DOHH2 (cell line): Measurements from ENCODE around the gene OR4C6.

ENCODE experiments used
- H3F3A ChIP-seq: fragments of 200-600 bp; sonication (generic), shearing (Covaris generic); 2 replicates; pipeline ENCODE4 v1.6.0; 2016; ENCODE audit warnings: antibody characterized with exemption, mild to moderate bottlenecking; ENCODE audit not compliant: control insufficient read depth, insufficient read depth
- H3K27ac ChIP-seq: fragments of 200-600 bp; sonication (generic); 2 replicates; pipeline ENCODE4 v1.5.1; 2014; ENCODE audit warnings: low read depth, mild to moderate bottlenecking, low read length, moderate library complexity
- H3K27me3 ChIP-seq: fragments of 200-600 bp; sonication (generic); 2 replicates; pipeline ENCODE4 v1.6.1; 2014; ENCODE audit warnings: mild to moderate bottlenecking, low read length, mixed read lengths; ENCODE audit not compliant: control insufficient read depth
- H3K36me3 ChIP-seq: fragments of 200-600 bp; sonication (generic); 2 replicates; pipeline ENCODE4 v1.6.1; 2014; ENCODE audit warnings: mild to moderate bottlenecking, low read length, moderate library complexity, mixed read lengths; ENCODE audit not compliant: control insufficient read depth
- H3K4me1 ChIP-seq: fragments of 200-600 bp; sonication (generic); 2 replicates; pipeline ENCODE4 v1.6.1; 2014; ENCODE audit warnings: mild to moderate bottlenecking, low read length, mixed read lengths; ENCODE audit not compliant: control insufficient read depth
- H3K4me2 ChIP-seq: fragments of 200-600 bp; sonication (generic); 2 replicates; pipeline ENCODE4 v1.6.0; 2014; ENCODE audit warnings: mild to moderate bottlenecking, low read length, moderate library complexity
- H3K4me3 ChIP-seq: fragments of 200-600 bp; sonication (generic); 2 replicates; pipeline ENCODE4 v1.5.1; 2014; ENCODE audit warnings: mild to moderate bottlenecking, low read length, mixed read lengths
- H3K79me2 ChIP-seq: fragments of 200-600 bp; sonication (generic); 2 replicates; pipeline ENCODE4 v1.6.1; 2014; ENCODE audit warnings: mild to moderate bottlenecking, low read length, mixed read lengths; ENCODE audit not compliant: control insufficient read depth
- H3K9me2 ChIP-seq: fragments of 200-600 bp; sonication (generic); replicated peaks from 2 replicates; pipeline ENCODE4 v1.6.1; 2014; ENCODE audit warnings: mild to moderate bottlenecking, low read length, mixed read lengths; ENCODE audit not compliant: control insufficient read depth
- H3K9me3 ChIP-seq: fragments of 200-600 bp; sonication (generic); 2 replicates; pipeline ENCODE4 v1.6.1; 2014; ENCODE audit warnings: antibody characterized with exemption, low read length, mixed read lengths; ENCODE audit not compliant: control insufficient read depth, insufficient read depth
- H4K20me1 ChIP-seq: fragments of 200-600 bp; sonication (generic); 2 replicates; pipeline ENCODE4 v1.6.0; 2014; ENCODE audit warnings: low read depth, mild to moderate bottlenecking, antibody characterized with exemption, low read length, moderate library complexity; ENCODE audit not compliant: control insufficient read depth, insufficient read depth
- EZH2phosphoT487 ChIP-seq: fragments of 200-600 bp; sonication (generic); IDR thresholded peaks from 2 replicates; pipeline ENCODE4 v1.6.1; 2017; ENCODE audit warnings: borderline replicate concordance, mild to moderate bottlenecking, antibody characterized with exemption, low read length, moderate library complexity, mixed read lengths
- TF ChIP-seq, protein P1 (sequence below): fragments of 200-600 bp; sonication (generic); IDR thresholded peaks from one replicate; pipeline ENCODE4 v1.5.1; 2014; ENCODE audit warnings: antibody characterized with exemption, mild to moderate bottlenecking, low read depth, low read length; ENCODE audit not compliant: poor library complexity, severe bottlenecking

OR4C6 gene

DNA sequence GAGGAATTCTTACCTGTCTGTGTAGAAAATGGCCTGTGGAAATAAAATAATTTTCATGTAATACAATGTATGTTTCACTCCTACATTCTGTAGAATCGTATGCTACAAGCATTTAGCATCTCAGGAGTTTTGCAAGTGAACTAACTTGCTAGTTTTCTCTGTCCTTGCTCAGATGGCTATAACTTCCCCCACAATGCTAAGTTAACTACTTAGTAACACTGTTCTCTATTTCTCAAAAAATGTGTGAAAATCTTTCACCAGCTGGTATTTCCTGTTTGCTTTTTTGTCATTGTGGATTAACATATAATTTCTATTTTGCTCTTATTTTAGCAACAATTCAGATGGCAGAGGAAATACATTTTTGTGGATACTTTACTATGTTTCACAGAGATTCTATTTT, 9.4 kb upstream of the OR4C6 start:
- TF ChIP-seq, protein P1, sequence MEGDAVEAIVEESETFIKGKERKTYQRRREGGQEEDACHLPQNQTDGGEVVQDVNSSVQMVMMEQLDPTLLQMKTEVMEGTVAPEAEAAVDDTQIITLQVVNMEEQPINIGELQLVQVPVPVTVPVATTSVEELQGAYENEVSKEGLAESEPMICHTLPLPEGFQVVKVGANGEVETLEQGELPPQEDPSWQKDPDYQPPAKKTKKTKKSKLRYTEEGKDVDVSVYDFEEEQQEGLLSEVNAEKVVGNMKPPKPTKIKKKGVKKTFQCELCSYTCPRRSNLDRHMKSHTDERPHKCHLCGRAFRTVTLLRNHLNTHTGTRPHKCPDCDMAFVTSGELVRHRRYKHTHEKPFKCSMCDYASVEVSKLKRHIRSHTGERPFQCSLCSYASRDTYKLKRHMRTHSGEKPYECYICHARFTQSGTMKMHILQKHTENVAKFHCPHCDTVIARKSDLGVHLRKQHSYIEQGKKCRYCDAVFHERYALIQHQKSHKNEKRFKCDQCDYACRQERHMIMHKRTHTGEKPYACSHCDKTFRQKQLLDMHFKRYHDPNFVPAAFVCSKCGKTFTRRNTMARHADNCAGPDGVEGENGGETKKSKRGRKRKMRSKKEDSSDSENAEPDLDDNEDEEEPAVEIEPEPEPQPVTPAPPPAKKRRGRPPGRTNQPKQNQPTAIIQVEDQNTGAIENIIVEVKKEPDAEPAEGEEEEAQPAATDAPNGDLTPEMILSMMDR = no peak
- TF ChIP-seq EZH2phosphoT487 = no peak
- Histone ChIP-seq H3K27ac (no peak overlapping the region), H3K36me3 (no peaks in the 10 kb centered on the region), H3K9me2 (no peaks in the 10 kb centered on the region), H3K27me3 (no peaks in the 10 kb centered on the region), H3K9me3 (no peaks in the 10 kb centered on the region), H3K4me3 (no peak overlapping the region), H3K4me2 (no peak overlapping the region), H3F3A (no peaks in the 10 kb centered on the region), H4K20me1 (no peaks in the 10 kb centered on the region), H3K4me1 (no peaks in the 10 kb centered on the region), H3K79me2 (no peaks in the 10 kb centered on the region)

DNA sequence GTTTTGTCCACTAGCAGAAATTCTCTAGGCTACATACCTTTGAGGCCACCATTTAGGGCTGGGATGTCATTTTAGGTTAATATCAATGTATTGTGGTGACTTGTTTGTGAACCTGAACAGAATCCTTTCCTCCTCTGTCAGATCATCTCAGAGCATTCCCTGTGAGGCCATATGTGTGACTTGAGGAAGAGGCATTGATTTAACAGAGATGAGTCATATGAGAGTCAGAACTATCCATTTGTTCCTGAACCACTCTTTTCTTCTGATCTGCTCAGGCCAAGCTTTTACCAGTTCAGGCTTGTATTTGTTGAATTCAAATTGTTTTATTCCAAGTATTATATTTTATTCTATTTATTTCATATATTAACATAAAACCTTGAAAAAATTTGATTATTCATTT, 6.9 kb upstream of the OR4C6 start:
- H4K20me1 ChIP-seq = no peaks in the 10 kb centered on the region
- no peak overlapping the region for H3K4me3 ChIP-seq
- no peaks in the 10 kb centered on the region for H3K9me3 ChIP-seq
- no peaks in the 10 kb centered on the region for H3K9me2 ChIP-seq
- H3F3A ChIP-seq = no peaks in the 10 kb centered on the region
- no peak overlapping the region for H3K27ac ChIP-seq
- H3K4me1 ChIP-seq = no peaks in the 10 kb centered on the region
- TF ChIP-seq, protein P1 = no peak
- no peak for TF ChIP-seq EZH2phosphoT487
- H3K79me2 ChIP-seq = no peaks in the 10 kb centered on the region
- no peaks in the 10 kb centered on the region for H3K27me3 ChIP-seq
- H3K36me3 ChIP-seq = no peaks in the 10 kb centered on the region
- H3K4me2 ChIP-seq = no peak overlapping the region

DNA sequence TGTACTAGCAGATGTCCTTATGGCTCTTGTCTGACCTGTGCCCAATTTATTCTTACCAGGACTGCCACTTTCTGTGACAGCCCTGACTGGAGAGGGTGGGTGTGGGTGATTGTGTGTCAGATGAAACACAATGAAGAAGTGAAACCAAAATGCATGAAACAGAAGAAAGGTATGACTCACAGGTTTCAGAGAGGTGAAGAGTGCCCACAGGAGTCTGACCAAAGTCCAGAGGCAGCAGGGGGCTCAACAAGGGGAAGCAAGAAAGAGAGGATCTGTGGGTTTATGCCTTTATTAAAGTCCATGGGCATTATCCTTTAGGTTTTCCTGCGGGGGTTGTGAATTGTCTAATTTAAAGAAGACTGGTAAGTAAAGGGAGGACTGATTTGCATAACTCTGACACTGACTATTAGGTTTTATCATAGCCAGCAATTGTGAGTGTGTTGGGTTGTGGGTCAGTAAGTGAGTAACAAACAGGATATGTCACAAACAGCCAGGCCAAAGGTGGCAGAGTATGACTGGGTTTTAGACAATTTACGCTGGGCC, 3.9 kb upstream of the OR4C6 start:
- Histone ChIP-seq H3K36me3 (no peaks in the 10 kb centered on the region), H3K9me2 (no peaks in the 10 kb centered on the region), H4K20me1 (no peaks in the 10 kb centered on the region), H3K27me3 (no peaks in the 10 kb centered on the region), H3K4me1 (no peaks in the 10 kb centered on the region), H3K27ac (no peak overlapping the region), H3K9me3 (no peaks in the 10 kb centered on the region), H3K4me3 (no peak overlapping the region), H3K4me2 (no peak overlapping the region), H3F3A (no peaks in the 10 kb centered on the region), H3K79me2 (no peaks in the 10 kb centered on the region)
- TF ChIP-seq, protein P1 = no peak
